Measurements from ENCODE around the gene MED17.

MED17 gene

DNA sequence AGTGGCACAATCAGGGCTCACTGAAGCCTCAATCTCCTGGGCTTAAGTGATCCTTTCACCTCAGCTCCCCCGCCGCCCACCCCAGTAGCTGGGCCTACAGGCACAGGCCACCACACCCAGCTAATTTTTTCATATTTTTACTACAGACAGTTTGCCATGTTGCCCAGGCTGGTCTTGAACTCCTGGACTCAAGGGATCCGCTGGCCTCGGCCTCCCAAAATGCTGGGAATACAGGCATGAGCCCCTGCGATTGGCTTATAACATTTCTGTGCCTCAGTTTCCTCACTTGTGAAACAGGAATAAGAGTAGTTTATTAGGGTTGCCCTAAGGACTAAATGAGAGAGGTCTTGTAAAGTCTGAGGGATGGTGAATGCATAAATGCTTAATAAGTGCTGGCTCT is 65.1 kb downstream of the MED17 start:
- no peak for DNase-seq (ENCODE audit: extremely low spot score)
- ChIA-PET CTCF (no interaction called here), POLR2A (no interaction called here)
- TF ChIP-seq, protein P1, sequence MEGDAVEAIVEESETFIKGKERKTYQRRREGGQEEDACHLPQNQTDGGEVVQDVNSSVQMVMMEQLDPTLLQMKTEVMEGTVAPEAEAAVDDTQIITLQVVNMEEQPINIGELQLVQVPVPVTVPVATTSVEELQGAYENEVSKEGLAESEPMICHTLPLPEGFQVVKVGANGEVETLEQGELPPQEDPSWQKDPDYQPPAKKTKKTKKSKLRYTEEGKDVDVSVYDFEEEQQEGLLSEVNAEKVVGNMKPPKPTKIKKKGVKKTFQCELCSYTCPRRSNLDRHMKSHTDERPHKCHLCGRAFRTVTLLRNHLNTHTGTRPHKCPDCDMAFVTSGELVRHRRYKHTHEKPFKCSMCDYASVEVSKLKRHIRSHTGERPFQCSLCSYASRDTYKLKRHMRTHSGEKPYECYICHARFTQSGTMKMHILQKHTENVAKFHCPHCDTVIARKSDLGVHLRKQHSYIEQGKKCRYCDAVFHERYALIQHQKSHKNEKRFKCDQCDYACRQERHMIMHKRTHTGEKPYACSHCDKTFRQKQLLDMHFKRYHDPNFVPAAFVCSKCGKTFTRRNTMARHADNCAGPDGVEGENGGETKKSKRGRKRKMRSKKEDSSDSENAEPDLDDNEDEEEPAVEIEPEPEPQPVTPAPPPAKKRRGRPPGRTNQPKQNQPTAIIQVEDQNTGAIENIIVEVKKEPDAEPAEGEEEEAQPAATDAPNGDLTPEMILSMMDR (IDR thresholded peaks at IDR 0.05; ENCODE audit: control extremely low read depth, extremely low read depth, low read depth, missing control alignments), result no peak

GRCh38 chr11:93849751-93850593 is 65.9 kb downstream of the MED17 start:
- DNase-seq (ENCODE audit: extremely low spot score), result no peak
- TF ChIP-seq, protein P1 (IDR thresholded peaks at IDR 0.05; ENCODE audit: control extremely low read depth, extremely low read depth, low read depth, missing control alignments), result no peak
- ChIA-PET CTCF (no interaction called here), POLR2A (no interaction called here)

DNA sequence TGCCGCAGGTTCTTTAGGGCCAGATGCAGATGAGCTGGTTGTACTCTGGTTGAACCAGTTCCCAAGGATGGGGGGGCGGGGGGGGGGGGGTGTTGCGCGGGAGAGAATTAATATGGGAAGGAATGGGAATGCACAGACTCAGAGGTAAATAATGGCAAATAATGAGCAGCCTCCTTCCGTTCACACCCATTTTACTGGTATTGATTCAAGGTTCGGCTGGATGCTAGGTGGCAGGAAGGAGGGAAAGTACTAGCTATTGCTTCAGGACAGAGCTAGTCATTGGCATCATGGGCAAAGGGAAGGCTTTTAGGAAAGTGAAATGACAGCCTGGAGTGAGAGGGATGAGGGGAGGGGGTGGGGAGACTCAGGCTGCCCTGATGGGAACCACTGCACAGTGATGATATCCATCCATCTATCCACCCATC is 66.5 kb downstream of the MED17 start, which contains the start of gene VSTM5:
TSS of gene VSTM5 (minus strand) at position 25 of the 425 bp plus-strand sequence. CDS start 116 bp downstream, outside the sequence.
- no peak for DNase-seq (ENCODE audit: extremely low spot score)
- CTCF ChIA-PET, result no interaction called here
- POLR2A ChIA-PET, result no interaction called here
- TF ChIP-seq, protein P1 (IDR thresholded peaks at IDR 0.05; ENCODE audit: control extremely low read depth, extremely low read depth, low read depth, missing control alignments), result no peak

DNA sequence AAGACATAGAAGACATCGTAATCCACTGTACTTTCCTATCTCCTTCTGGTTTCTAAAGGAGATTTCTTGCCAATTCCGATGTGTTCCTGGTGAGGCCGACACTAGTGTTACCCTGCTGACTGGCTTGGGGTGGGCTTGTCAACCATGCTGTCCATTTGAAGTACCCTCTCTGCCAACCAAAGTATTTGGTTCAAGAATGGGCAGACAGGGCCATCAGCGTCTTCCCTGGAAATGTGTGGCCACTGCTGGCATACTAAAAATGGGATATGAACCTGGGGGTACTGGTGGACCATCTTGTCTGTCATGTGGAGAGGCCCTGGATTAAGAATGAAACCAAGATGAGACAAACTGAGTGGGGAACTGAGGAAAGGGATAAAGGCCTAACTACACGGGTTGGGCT is 68.2 kb downstream of the MED17 start:
- ChIA-PET CTCF (no interaction called here), POLR2A (no interaction called here)
- TF ChIP-seq, protein P1 (IDR thresholded peaks at IDR 0.05; ENCODE audit: control extremely low read depth, extremely low read depth, low read depth, missing control alignments), result no peak
- DNase-seq (ENCODE audit: extremely low spot score), result no peak

DNA sequence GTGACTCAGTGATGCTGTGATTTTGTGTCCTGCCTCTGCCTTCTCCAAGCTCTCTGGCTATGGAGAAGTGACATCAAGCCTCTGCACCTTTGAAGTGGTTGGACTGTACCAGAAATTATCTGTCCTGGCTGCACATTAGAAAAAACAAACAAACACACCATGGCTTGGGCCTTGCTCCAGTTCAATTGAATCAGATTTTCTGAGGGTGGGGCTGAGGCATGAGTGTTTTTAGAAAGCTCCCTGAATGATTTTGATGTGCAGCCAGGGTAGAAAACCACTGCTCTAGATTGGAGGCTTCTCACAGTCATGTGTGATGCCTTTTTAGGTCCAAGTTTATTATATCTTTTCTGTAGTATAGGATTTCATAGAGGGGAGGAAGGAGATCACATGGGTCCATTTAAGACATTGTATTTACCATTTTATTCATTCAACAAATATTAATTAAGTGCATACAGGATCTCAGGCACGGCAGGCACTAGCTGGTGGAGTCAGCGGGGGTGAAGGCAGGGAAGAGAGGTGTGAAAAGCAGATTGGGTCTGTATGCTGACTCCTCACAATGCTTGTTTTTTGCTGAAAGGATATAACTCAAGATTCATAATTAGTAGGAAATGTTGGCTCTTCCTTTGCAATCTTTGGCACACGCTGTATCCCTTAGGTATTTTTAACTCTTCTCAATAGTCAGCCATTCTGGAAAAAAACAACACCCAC is 73.5 kb downstream of the MED17 start:
- POLR2A ChIA-PET, result no interaction called here
- DNase-seq (ENCODE audit: extremely low spot score), result no peak
- CTCF ChIA-PET, result interaction anchor here (1.2 kb wide), 1 partner anchor 10 kb away, joined by 4 read pairs; no protein-coding TSS in a partner anchor
- TF ChIP-seq, protein P1 (IDR thresholded peaks at IDR 0.05; ENCODE audit: control extremely low read depth, extremely low read depth, low read depth, missing control alignments), result no peak

- DNase-seq (ENCODE audit: extremely low spot score), result no peak
- TF ChIP-seq, protein P1 (IDR thresholded peaks at IDR 0.05; ENCODE audit: control extremely low read depth, extremely low read depth, low read depth, missing control alignments), result no peak
- ChIA-PET CTCF (no interaction called here), POLR2A (no interaction called here)
Measured at GRCh38 chr11:93858121-93858775, 74.2 kb downstream of the MED17 start.

Measured in GM10248 (cell line).